Vagina (tissue), 2 donors: ENCODE data around the gene MAMDC2.

Experiments used
- CTCF ChIP-seq, 3 experiments: fragments of 450-650 bp in 2 of 3; fragments of 200-600 bp in 1 of 3; sonication (generic) in 1 of 3; IDR thresholded peaks; one replicate each; pipeline ENCODE4 v1.5.1; 2017 to 2019; ENCODE audit warnings: antibody characterized with exemption in 3 of 3, mild to moderate bottlenecking in 2 of 3, moderate library complexity in 2 of 3
- POLR2A ChIP-seq, 2 donors: fragments of 450-650 bp; IDR thresholded peaks; one replicate each; pipeline ENCODE4 v1.6.1; 2017; ENCODE audit warnings: antibody characterized with exemption in 2 of 2, mild to moderate bottlenecking in 2 of 2, moderate library complexity in 2 of 2

GRCh38 chr9:70145981-70146380 is 102.3 kb downstream of the MAMDC2 start:
- no peak for TF ChIP-seq POLR2A (IDR thresholded peaks at IDR 0.05)
- no peak for TF ChIP-seq CTCF (IDR thresholded peaks at IDR 0.05)
